ENCODE results near the gene MYMK. TPM values are rescaled to one million over a fixed set of nuclear protein-coding genes. Genes with fewer than 3 reads are reported as not detected.
"Not testable (repeated sequence)": the region's sequence is repeated elsewhere in the genome, so short reads cannot be mapped to it uniquely, and the experiment has no call there.

Gene MYMK
- total and polyA plus RNA-seq, 2 experiments from 2014 or later, result 1.3 TPM; not detected in 1

DNA sequence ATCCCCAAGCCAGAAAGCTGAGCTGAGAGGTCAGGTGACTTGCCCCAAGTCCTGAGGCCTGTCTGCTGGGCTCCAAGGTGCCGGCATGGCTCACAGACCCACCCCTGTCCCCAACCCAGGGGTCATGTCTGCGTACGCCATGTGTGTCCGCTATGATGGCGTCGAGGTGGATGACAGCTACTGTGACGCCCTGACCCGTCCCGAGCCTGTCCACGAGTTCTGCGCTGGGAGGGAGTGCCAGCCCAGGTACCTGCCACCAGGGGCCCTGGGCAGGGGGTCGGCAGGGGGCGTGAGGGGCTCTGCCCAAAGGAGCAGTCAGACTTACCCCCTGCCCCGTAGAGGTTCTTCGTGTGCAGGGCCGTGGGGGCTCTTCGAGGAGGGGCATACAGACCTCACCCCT lies 42.1 kb upstream of the MYMK start:
- no peak for TF ChIP-seq EZH2 (IDR thresholded peaks at IDR 0.05; ENCODE audit: borderline replicate concordance)
- H3K79me2 ChIP-seq, result no peaks in the 10 kb centered on the region
- H3K4me1 ChIP-seq (ENCODE audit: insufficient read depth), result peaks cover 16% of the 10 kb centered on the region
- H3K9me2 ChIP-seq (replicated peaks; ENCODE audit: insufficient read depth), result no peaks in the 10 kb centered on the region
- no peak for DNase-seq (ENCODE audit: low spot score)
- no peaks in the 10 kb centered on the region for H4K20me1 ChIP-seq (ENCODE audit: insufficient read depth, poor library complexity, severe bottlenecking)
- no peak overlapping the region for H3K27ac ChIP-seq
- H3K9me3 ChIP-seq (ENCODE audit: low read depth), result no peaks in the 10 kb centered on the region
- H3K4me3 ChIP-seq, result no peak overlapping the region
- no peaks in the 10 kb centered on the region for H3K36me3 ChIP-seq (replicated peaks; ENCODE audit: insufficient read depth, low read depth)
- WGBS (ENCODE audit: low lambda C conversion rate, missing lambda C conversion rate), result 97% methylated on average over 17 of the region's 17 CpGs
- H2AFZ ChIP-seq, result no peak overlapping the region
- no peak overlapping the region for H3K4me2 ChIP-seq
- no peaks in the 10 kb centered on the region for H3K27me3 ChIP-seq

- no peak for DNase-seq (ENCODE audit: low spot score)
- Histone ChIP-seq H3K9me2 (replicated peaks; ENCODE audit: insufficient read depth) (no peaks in the 10 kb centered on the region), H3K4me3 (no peak overlapping the region), H3K9me3 (ENCODE audit: low read depth) (no peaks in the 10 kb centered on the region), H3K36me3 (replicated peaks; ENCODE audit: insufficient read depth, low read depth) (no peaks in the 10 kb centered on the region), H3K79me2 (no peaks in the 10 kb centered on the region), H3K4me1 (ENCODE audit: insufficient read depth) (peaks cover 16% of the 10 kb centered on the region), H4K20me1 (ENCODE audit: insufficient read depth, poor library complexity, severe bottlenecking) (no peaks in the 10 kb centered on the region), H2AFZ (no peak overlapping the region), H3K27ac (no peak overlapping the region), H3K27me3 (no peaks in the 10 kb centered on the region), H3K4me2 (no peak overlapping the region)
- TF ChIP-seq, protein P1, sequence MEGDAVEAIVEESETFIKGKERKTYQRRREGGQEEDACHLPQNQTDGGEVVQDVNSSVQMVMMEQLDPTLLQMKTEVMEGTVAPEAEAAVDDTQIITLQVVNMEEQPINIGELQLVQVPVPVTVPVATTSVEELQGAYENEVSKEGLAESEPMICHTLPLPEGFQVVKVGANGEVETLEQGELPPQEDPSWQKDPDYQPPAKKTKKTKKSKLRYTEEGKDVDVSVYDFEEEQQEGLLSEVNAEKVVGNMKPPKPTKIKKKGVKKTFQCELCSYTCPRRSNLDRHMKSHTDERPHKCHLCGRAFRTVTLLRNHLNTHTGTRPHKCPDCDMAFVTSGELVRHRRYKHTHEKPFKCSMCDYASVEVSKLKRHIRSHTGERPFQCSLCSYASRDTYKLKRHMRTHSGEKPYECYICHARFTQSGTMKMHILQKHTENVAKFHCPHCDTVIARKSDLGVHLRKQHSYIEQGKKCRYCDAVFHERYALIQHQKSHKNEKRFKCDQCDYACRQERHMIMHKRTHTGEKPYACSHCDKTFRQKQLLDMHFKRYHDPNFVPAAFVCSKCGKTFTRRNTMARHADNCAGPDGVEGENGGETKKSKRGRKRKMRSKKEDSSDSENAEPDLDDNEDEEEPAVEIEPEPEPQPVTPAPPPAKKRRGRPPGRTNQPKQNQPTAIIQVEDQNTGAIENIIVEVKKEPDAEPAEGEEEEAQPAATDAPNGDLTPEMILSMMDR (IDR thresholded peaks at IDR 0.05; ENCODE audit: poor library complexity), result no peak
- TF ChIP-seq EZH2 (IDR thresholded peaks at IDR 0.05; ENCODE audit: borderline replicate concordance) (no peak), EZH2phosphoT487 (IDR thresholded peaks at IDR 0.05; ENCODE audit: low read depth, severe bottlenecking, unreplicated experiment) (no peak)
- WGBS (ENCODE audit: low lambda C conversion rate, missing lambda C conversion rate), result 90% methylated on average over 14 of the region's 14 CpGs
Observed at GRCh38 chr9:133566382-133566781, 41.6 kb upstream of the MYMK start.

DNA sequence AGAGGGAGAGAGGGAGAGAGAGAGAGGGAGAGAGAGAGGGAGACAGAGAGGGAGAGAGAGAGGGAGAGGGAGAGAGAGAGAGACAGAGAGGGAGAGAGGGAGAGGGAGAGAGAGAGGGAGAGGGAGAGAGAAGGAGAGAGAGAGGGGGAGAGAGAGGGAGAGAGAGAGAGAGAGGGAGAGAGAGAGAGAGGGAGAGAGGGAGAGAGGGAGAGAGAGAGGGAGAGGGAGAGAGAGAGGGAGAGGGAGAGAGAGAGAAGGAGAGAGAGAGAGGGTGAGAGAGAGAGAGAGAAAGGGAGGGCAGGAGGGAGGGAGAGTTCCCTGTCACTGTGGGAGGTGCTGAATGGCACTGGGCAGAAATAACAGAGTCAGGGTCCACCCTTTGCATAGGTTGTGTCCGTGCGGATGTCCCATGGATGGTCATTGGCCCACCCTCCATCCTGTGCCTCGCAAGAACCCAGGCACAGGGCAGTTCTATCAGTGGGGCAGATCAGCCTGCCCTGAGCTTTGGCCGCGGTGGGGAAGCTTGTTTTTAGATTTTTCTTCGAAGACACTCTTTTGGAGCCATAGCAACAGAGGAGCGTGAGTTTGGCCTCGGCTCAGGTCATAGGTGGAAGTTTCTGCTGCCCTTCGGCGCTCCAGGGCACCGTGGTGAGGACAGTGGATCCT lies 39.8 kb upstream of the MYMK start:
- Histone ChIP-seq H3K27me3 (no peaks in the 10 kb centered on the region), H3K27ac (peak overlapping the region; percentile 80), H3K4me1 (ENCODE audit: insufficient read depth) (peaks cover 16% of the 10 kb centered on the region), H3K9me3 (ENCODE audit: low read depth) (no peaks in the 10 kb centered on the region), H3K4me3 (no peak overlapping the region), H4K20me1 (ENCODE audit: insufficient read depth, poor library complexity, severe bottlenecking) (no peaks in the 10 kb centered on the region), H2AFZ (no peak overlapping the region), H3K79me2 (no peaks in the 10 kb centered on the region), H3K9me2 (replicated peaks; ENCODE audit: insufficient read depth) (no peaks in the 10 kb centered on the region), H3K4me2 (no peak overlapping the region), H3K36me3 (replicated peaks; ENCODE audit: insufficient read depth, low read depth) (no peaks in the 10 kb centered on the region)
- WGBS (ENCODE audit: low lambda C conversion rate, missing lambda C conversion rate), result 88% methylated on average over 11 of the region's 11 CpGs
- DNase-seq (ENCODE audit: low spot score), result no peak
- TF ChIP-seq EZH2phosphoT487 (IDR thresholded peaks at IDR 0.05; ENCODE audit: low read depth, severe bottlenecking, unreplicated experiment), result no peak
- no peak for TF ChIP-seq EZH2 (IDR thresholded peaks at IDR 0.05; ENCODE audit: borderline replicate concordance)
- TF ChIP-seq, protein P1 (IDR thresholded peaks at IDR 0.05; ENCODE audit: poor library complexity), result peak; percentile 13

- H3K27me3 ChIP-seq; H4K20me1 ChIP-seq (ENCODE audit: insufficient read depth, poor library complexity, severe bottlenecking); H3K9me3 ChIP-seq (ENCODE audit: low read depth); H3K27ac ChIP-seq; H3K4me3 ChIP-seq; H3K9me2 ChIP-seq (replicated peaks; ENCODE audit: insufficient read depth); H3K36me3 ChIP-seq (replicated peaks; ENCODE audit: insufficient read depth, low read depth); H2AFZ ChIP-seq; DNase-seq (ENCODE audit: low spot score); H3K79me2 ChIP-seq: not testable (repeated sequence)
- H3K4me2 ChIP-seq, result peak overlapping the region; percentile 15
- TF ChIP-seq, protein P1 (IDR thresholded peaks at IDR 0.05; ENCODE audit: poor library complexity), result peak; percentile 26
- peaks cover 20% of the 10 kb centered on the region for H3K4me1 ChIP-seq (ENCODE audit: insufficient read depth)
Observed at GRCh38 chr9:133563814-133564213, 39.1 kb upstream of the MYMK start.

All from hepatocyte (in vitro differentiated cells).